Loucy (cell line): ENCODE data around the gene HHATL.

Experiments used
- EZH2phosphoT487 ChIP-seq: fragments of 200-600 bp; IDR thresholded peaks from 2 replicates; pipeline ENCODE4 v1.6.1; 2018; ENCODE audit warnings: antibody characterized with exemption, mild to moderate bottlenecking, moderate library complexity, borderline replicate concordance
- TF ChIP-seq, protein P1 (sequence below): fragments of 200-600 bp; sonication (generic); conservative IDR thresholded peaks from 2 replicates; pipeline ENCODE4 v1.5.1; 2014; ENCODE audit warnings: mild to moderate bottlenecking, antibody characterized with exemption, low read length

DNA sequence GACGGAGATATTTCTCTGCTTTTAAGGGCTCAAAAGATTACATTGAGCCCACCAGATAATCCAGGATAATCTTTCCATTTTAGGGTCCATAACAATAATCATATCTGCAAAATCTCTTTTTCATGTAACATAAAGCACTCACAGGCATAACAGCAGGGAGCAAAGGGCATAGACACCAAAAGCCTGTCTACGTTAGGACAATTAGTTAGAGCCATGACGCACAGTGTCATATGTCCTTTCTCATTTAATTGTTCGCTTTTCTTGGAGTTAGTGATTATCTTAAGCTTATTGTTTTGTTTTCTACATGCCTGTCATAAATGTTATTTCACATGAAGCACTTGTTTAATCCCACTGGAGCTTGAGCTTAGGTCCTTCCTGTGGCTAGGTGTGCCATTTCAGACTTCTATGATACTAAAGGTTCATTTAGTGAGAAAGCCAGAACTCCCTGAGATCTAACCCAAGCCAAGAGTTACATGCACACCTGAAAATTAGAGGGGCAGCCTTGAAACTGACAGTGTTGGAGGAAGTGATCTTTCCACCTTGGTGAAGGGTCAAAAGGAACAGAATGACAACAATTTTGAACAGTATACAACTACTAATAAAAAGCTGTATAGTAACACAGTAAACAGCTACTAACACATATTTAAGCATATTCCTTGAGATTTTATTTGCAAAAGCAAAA, 11.7 kb upstream of the HHATL start:
- TF ChIP-seq, protein P1, sequence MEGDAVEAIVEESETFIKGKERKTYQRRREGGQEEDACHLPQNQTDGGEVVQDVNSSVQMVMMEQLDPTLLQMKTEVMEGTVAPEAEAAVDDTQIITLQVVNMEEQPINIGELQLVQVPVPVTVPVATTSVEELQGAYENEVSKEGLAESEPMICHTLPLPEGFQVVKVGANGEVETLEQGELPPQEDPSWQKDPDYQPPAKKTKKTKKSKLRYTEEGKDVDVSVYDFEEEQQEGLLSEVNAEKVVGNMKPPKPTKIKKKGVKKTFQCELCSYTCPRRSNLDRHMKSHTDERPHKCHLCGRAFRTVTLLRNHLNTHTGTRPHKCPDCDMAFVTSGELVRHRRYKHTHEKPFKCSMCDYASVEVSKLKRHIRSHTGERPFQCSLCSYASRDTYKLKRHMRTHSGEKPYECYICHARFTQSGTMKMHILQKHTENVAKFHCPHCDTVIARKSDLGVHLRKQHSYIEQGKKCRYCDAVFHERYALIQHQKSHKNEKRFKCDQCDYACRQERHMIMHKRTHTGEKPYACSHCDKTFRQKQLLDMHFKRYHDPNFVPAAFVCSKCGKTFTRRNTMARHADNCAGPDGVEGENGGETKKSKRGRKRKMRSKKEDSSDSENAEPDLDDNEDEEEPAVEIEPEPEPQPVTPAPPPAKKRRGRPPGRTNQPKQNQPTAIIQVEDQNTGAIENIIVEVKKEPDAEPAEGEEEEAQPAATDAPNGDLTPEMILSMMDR = no peak
- TF ChIP-seq EZH2phosphoT487 = no peak
